ENCODE measurements around the gene FPGS.
"Not testable (repeated sequence)": the region's sequence is repeated elsewhere in the genome, so short reads cannot be mapped to it uniquely, and the experiment has no call there.

Gene FPGS

DNA sequence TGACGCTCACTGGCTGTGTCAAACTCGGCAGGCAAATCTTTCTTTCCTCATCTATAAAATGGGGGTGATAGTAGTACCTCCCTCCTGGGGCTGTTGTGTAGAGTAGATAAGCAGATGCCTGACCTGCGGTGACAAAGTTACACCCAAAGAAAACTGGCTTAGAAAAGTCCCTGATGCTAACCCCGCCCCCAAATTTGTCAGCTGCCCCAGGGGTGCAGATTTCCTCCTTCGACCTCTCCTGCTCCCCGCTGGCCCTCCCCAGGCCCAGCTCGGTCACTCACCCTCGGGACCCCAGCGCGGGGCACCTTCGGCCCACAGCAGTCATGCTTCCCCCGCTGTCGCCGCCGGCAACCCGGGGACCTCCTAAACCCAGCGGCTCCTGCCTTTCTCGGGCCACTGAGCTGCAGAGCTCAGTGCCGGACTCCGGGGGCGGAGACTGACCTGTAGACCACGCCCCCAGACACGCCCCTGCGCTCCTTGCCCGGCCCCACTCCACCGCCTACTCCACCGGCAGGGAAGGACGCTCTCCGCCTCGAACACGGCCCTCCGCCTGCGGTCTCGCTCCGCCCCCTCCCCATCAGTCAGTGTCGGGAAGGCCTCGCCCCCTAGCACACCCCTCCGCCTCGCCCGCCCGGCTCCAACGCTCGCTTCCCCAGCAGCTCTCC, 31.6 kb upstream of the FPGS start:
- DNase-seq (ENCODE audit: low read depth) = peak; percentile 95

DNA sequence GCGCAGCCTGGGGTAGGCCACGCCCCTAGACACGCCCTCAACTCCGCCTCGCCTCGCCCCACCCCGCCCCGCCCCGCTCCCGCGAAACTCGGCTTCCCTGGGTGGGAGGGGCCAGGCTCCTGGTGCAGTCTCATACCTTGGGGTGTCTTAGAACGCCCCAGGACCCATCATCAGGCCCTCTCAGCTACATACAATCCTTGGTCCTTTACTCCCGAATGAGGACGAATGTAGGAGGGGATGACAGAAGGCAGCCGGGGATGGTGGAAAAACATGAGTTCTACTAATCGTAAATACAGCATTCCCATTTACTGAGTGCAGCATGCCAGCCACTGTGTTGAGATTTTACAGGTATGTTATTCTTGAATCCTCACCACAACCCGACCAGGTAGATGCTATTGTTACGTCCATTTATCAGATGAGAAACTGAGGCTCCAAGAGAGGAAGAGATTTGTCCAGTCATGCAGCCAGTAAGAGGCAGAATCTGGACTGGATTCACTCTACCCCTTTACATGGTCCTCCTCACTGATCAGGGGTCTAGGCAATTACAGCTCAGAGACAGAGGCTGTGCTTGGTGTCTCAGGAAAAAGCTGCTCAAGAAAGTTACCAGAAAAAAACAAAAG, 31.0 kb upstream of the FPGS start:
- DNase-seq (ENCODE audit: low read depth) = no peak

DNA sequence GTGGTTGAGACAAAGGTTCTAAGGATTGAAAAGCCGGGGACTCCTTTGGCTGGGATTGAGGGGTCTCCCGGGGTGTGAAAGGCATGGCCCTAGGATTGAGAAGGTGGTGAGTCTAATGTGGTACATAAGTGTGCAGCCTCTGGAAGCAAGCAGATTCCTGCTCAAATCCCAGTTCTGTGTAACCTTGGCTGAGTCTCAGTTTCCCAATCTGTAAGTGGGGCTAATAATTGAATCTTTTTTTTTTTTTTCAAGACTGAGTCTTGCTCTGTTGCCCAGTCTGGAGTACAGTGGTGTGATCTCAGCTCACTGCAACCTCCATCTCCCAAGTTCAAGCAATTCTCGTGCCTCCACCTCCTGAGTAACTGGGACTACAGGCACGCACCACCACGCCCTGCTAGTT, 30.1 kb upstream of the FPGS start:
- no peak for DNase-seq (ENCODE audit: low read depth)

DNA sequence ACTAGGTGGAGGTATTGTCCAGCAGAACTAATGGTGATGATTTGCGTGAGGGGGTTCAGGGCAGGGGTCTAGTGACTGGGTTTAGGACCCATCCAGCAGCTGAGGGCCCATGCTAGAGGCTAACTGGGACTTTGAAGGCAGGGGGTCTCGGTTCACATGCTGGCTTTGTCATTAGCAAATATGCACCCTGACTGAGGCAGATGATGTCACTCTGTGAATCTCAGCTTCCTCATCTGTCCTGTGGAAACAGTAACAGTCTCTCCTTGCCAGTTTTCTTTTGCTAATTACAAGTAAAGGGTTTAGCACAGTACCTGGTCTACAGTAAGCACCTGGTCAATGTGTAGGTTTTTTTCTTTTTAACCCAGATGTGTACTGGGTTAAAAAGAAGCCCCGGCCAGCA, 29.4 kb upstream of the FPGS start:
- no peak for DNase-seq (ENCODE audit: low read depth)

DNA sequence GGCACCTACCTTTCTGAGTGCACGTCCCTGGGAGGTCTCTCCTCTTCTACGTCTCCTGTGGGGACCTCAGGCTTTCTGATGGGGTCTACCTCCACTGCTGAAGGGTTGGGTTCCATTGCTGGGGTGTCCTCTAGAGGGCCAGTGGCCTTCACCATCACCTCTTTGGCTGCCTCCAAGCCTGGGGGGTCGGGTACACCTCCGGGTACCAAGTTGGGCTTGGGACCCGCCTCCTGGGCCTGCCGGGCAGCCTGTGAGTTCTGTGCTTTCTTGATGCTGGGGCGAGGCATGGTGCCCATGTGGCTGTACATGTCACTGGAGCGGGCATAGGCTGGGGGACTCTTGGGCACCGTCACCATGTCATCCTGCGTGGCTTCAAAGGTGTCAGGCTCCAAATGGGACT, 28.7 kb upstream of the FPGS start:
- no peak for DNase-seq (ENCODE audit: low read depth)

DNA sequence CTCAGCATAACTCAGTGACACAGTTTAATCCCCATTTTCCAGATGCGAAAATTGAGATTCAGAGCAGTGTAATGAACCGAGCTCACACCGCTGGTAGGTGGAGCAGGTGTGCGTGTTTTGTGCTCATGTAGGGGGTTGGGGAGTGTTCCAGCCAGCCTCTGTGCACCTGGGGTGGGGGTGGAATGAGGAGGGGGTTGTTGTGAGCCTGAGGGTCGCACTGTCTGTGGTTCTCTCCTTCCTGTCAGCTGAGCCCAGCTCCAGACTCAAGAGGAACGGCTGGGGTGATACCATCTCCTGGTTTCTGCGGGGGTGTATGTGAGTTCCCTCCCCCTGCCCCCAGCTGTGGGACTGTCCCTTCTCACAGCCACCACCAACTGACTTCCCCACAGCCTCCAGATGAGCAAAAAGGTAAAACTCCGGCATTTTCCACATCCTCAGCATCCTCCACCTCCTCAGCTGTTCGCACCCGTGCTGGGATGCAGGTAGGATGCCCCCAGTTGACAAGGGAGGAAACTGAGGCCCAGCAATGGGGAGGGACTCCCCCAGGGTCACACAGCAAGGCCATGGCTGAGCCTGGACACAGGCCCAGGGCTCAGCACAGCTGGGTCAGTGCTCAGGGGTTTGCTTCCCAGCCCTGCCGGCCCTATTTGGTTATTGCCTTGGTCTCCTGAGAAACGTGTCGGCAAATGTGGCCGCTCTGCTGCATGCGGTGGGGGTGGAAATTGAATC, 26.3 kb upstream of the FPGS start:
- DNase-seq (ENCODE audit: low read depth) = peak; percentile 62

DNA sequence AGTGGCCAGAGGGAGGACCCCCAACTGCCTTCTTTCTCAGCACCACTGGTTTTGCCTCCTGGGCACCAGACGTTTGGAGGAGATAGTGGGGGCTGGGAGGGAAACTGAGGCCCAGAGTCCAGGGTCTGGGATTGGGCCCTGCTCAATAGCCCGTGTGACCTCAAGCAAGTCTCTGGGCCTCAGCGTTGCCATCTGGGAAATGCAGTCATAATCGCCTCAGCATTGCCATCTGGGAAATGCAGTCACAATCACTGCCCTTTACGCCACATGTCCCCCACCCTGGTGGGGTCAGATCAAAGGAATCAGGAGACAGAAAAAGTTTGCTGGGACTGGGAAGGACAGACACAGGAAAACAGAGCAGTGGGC, 25.8 kb upstream of the FPGS start:
- DNase-seq (ENCODE audit: low read depth) = no peak

DNA sequence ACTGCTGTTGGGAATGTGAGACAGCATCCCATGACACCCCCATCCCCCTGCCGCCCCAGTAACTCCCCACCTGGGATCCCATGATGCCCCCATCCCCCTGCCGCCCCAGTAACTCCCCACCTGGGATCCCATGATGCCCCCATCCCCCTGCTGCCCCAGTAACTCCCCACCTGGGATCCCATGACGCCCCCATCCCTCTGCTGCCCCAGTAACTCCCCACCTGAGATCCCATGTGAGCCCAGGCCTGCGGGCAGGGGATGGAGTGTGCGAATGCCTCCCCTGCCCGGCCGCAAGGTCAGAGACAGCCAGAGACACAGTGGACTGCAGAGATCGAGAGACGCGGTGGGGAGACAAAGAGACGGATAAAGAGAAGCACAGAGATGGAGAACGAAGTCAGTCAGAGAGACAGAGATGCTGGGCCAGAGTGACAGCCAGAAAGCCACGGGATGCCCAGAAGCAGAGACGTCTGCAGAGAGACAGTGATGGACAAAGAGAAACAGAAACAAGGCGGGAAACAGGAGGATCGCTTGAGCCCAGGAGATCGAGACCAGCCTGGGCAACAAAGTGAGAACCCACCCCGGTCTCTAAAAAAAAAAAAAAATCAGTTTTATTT, 25.2 kb upstream of the FPGS start:
- DNase-seq (ENCODE audit: low read depth) = no peak

DNA sequence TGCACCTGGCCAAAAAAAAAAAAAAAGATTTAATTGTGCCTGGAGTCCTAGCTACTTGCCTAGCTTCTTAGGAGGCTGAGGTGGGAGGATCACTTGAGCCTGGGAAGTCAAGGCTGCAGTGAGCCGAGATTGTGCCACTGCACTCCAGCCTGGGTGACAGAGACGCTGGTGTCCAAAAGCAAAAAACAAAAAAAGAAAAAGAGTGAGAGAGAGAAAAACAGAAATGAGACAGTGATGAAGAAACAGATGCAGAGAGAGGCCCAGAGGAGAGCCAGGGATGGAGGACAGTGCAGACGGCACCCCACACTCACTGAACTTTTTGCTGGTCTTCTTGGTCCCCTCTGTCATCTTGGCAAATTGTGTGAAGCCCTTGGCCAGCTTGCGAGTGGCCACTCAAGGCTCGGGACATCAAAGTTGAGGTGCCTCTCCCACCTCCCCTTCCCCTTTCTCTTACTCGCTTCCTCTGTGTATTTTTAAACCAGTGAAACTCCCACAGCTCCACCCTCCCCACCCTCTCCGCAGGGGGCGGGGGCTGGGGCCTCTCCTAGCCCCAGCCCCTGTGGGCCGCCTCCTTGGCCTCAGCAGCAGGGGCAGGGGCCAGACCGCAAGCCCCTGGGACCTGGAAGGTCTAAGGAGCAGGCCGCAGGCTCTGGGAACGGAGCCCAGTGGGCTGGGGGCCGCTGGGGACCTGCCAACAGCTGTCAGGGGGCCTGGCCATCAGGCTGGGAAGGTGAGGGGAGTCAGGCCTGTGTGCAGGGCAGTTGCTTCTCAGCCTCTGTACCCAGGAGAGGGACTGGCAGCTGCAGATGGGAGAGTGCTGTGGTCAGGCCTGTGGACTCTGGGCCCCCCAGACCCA, 24.2 kb upstream of the FPGS start, which contains the start of gene SH2D3C:
Gene SH2D3C (minus strand): TSS at position 387 of the 856 bp plus-strand sequence. CDS start 39 bp downstream, at position 348.
- no peak for DNase-seq (ENCODE audit: low read depth)

DNA sequence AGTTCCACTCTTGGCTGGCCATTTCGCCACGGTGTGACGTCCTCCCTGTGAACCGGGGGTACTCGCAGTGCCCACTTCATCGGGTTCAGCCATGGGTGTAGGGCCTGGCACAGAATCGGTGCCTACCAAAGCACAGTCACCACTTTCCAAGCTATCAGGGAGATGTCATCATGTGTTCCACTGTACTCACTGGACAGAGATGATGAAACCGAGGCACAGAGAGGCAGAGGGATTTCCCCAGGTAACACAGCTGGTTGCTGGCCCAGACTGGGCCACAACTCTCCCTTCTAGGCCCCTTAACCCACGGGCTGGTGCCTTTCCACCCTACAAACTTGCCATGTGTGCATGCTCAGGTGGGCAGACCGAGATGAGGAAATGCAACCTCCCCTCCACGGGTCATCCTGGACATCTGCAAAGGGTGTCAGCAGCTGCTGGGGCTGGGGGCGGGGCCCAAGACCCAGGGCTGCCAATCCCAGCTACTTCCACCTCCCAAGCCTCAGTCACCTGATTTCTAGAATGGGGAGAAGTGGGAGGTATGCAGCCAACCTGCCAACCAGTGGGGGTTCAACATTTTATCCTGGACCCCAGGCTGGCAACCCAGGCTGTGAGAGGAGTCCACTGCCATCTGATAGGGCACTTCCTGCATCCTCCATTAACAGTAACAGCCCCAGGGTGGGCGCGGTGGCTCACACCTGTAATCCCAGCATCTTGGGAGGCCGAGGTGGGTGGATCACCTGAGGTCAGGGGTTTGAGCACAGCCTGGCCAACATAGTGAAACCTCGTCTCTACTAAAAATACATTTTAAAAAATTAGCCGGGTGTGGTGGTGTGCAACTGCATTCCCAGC, 23.3 kb upstream of the FPGS start:
- DNase-seq (ENCODE audit: low read depth) = peak; percentile 52

DNA sequence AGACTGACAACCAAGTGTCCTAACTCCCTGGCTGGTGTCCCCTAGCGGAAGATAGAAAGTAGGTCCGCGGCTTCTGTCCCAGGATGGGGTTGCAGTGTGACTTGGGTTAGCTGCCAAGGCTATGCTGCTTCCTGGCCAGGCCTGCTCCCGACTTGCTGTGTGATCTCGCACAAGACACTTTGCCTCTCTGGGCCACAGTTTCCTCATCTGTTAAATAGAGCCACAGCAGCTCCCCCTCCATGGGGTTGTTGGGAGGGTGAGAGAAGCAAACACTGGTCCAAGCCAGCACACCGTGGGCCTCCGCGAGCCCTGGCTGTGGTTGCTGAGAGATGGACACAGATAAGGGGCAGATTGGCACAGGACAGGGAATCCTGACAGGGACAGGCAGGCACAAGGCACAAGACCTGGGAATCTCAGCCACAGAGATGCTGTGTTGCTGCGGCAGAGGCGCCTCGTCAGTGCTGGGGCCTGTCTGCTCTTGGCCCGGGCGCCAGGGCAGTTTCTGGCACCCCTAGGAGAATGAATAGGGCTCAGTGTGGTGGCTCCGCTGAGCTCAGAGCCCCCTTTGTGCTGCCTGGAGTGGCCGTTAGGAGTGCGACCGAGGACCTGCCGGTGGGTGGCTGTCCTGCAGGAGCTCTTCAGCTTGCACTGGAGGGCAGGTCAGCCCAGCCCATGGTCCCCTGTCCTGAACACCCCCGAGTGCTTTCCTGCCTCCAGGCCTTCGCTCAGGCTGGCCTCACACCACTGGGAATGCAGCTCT, 22.4 kb upstream of the FPGS start:
- DNase-seq (ENCODE audit: low read depth) = no peak

DNA sequence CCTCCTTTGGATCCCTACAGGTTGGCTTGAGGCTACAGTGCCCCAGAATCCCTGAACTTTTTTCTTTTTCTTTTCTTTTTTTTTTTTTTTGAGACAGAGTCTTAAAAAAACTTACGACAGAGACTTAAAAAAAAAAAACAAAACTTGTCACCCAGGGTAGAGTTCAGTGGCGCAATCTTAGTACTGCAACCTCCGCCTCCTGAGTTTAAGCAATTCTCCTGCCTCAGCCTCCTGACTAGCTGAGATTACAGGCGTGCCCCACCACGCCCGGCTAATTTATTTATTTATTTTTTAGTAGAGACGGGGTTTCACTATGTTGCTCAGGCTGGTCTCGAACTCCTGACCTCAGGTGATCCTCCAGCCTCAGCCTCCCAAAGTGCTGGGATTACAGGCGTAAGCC, 21.8 kb upstream of the FPGS start:
- DNase-seq (ENCODE audit: low read depth) = not testable (repeated sequence)

DNA sequence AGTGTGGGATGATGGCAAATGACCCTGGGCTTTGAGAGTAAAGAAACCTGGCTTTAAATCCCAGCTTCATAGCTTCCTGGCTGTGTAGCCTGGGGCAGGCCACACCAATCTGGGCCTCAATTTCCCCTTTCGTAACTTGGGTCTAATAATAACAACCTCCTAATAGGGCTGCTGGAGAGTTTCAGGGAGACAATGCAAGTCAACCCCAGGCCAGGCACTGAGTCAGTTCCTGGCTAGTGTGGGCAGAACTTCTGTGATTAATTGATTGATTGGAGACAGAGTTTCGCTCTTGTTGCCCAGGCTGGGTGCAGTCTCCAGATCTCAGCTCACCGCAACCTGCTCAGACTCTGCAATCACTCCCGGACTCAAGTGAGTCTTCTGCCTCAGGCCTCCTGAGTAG, 20.9 kb upstream of the FPGS start:
- DNase-seq (ENCODE audit: low read depth) = no peak

DNA sequence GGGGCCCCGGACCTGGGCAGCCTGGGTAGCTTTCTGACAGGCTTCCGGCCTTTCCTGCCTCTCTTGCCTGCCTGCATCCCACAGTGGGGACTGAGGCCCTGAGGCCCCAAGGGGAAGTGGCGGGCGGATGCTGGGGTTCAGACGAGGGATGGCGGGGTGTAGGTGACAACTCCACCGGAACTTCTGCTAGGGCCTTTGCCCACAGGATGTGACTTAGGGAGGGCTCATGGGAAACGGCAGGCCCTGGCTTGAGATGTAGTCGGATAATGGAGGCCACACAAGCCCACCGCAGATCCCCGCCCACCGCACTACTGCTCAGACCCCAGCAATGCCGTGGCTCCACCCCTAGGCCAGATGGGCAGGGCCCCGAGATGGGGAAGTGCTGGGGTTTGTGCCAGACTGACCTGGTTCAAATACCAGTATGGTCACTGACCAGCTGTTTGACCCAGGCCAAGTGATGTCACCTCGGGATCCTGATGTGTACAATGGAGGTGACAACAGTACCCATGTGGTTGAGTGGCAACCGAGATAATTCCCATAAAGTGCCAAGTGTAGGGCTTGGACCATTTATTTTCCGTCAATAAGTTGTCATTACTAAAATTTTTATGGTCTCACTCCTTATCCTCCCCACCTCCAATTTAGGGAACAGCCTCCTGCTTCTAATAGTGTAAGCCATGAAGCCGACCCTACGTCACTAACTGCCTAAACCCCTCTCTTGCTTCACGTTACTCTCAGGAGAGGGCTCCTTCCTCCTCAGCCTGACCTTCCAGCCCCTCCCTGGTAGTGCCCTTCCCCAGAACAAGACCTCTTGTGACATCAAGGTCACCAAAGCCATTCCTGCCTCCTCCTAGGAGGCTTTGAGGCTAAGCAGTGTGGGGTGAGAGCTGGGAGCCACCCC, 19.3 kb upstream of the FPGS start:
- DNase-seq (ENCODE audit: low read depth) = peak; percentile 57

DNA sequence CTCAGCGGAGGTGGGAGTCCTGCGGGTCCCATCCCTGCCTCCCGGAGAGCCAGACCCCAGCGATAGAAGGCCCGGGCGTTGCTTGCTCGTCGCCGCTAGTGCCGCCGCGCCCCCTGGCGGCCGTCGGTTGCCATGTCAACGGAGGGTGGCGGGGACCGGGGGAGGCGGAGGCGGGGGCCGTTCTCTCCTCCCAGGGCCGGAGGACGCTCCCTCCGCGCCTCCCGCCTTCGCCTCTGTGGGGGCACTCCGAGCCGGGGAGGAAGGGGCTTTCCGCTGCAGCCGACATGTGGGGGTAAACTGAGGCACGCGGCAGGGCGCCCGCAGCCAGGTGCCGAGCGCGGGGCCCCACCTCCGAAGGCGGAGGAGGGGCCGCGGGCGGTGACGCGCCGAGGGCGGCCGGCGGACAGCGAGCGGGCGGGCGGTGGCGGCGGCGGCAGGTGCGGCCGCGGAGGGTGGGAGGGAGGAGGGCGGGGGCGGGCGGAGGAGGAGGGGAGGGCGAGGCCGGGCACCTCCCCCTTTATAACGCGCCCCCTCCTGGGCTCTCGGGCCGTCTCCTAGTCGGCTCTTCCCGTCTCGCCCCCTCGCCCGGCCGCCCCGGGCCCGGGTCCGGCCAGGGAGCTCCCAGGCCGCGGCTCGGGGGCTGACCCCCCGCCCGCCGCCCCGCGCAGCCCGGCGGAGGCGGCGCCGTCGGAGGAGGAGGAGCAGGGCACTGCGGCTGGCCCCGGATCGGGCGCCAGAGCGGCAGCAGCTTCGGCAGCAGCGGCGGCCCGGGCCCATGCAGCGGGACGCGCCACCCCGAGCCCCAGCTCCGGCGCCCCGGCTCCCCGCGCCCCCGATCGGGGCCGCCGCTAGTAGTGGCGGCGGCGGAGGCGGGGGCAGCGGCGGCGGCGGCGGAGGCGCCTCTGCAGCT, 17.4 kb upstream of the FPGS start:
- peak; percentile 82 for DNase-seq (ENCODE audit: low read depth)

DNA sequence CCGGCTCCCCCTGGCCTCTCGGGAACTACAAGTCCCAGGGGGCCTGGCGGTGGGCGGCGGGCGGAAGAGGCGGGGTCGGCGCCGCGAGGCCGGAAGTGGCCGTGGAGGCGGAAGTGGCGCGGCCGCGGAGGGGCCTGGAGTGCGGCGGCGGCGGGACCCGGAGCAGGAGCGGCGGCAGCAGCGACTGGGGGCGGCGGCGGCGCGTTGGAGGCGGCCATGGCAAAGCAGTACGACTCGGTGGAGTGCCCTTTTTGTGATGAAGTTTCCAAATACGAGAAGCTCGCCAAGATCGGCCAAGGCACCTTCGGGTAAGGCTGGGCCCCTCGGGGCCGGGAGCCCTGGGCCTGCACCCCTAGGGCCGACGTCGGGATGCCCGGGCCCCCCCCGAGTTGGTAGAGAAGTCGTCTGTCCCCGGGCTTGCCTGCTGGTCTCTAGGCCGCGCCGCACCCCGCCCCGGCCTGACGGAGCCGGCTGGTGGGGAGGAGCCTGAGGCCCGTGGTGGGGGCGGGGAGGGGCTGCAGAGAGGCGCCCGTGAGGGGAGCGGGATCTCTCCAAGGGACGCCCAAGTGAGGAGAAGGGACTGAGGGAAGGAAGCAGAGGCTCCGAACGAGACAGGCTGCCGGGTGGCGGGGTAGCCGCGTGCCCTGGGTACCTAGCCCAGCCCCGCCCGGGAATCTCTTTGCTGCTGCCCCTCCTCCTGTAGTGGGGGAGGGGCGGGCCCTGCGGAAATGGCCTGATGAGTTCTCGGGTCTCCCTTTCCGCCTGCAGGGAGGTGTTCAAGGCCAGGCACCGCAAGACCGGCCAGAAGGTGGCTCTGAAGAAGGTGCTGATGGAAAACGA, 16.5 kb upstream of the FPGS start, which contains the start of gene CDK9:
Gene CDK9 (plus strand): TSS at position 102 of the 840 bp plus-strand sequence. CDS start 115 bp downstream, at position 217.
- peak; percentile 92 for DNase-seq (ENCODE audit: low read depth)

DNA sequence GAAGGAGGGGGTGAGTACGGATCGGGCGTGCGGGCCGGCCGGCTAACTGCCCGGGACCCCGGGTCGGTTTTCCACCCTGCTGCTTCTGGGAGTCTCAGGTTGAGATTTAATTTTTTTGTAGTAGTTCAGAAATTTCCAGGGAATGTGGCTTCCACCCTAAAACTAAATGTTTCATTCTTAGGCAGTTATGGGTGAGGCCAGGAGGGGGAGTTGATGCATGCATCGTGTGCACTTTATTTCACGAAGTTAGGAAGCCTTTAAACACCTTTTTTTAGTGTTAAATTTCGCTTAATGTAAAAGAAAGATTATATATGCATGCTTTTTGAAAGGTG, 15.9 kb upstream of the FPGS start:
- no peak for DNase-seq (ENCODE audit: low read depth)
